HG02852 (cell line): ENCODE results near the gene RFNG.

ENCODE experiments used
- ATAC-seq: cut with Tn5 transposase; IDR thresholded peaks from one replicate; pipeline ENCODE4 v1.9.1; 2021; ENCODE audit warnings: mild to moderate bottlenecking, moderate library complexity; ENCODE audit not compliant: unreplicated experiment

RFNG gene

GRCh38 chr17:82059272-82060000 lies 7.8 kb upstream of the RFNG start:
- ATAC-seq = no peak

- ATAC-seq = no peak
These were observed 7.2 kb upstream of the RFNG start for GRCh38 chr17:82058855-82059249.

- no peak for ATAC-seq
These were observed 6.7 kb upstream of the RFNG start for GRCh38 chr17:82058230-82058854.

GRCh38 chr17:82056729-82057621 lies 5.4 kb upstream of the RFNG start:
- ATAC-seq = no peak

GRCh38 chr17:82055965-82056728 lies 4.5 kb upstream of the RFNG start:
- no peak for ATAC-seq

GRCh38 chr17:82055023-82055964 lies 3.7 kb upstream of the RFNG start:
- no peak for ATAC-seq

GRCh38 chr17:82054351-82055022 lies 2.9 kb upstream of the RFNG start:
- no peak for ATAC-seq

- ATAC-seq = no peak
These were observed 2.1 kb upstream of the RFNG start for GRCh38 chr17:82053556-82054263.

GRCh38 chr17:82053130-82053529 lies 1.5 kb upstream of the RFNG start:
- no peak for ATAC-seq

GRCh38 chr17:82052638-82053059 lies 1.0 kb upstream of the RFNG start:
- ATAC-seq = no peak

GRCh38 chr17:82050761-82051641 lies 610 bp downstream of the RFNG start:
- no peak for ATAC-seq

GRCh38 chr17:82050152-82050760 lies 1.4 kb downstream of the RFNG start:
- ATAC-seq = no peak

GRCh38 chr17:82049521-82049971 lies 2.1 kb downstream of the RFNG start:
- ATAC-seq = no peak

- no peak for ATAC-seq
These were observed 2.5 kb downstream of the RFNG start for GRCh38 chr17:82049106-82049505.

- no peak for ATAC-seq
These were observed 3.0 kb downstream of the RFNG start for GRCh38 chr17:82048571-82048971.

- ATAC-seq = no peak
These were observed 3.6 kb downstream of the RFNG start for GRCh38 chr17:82047914-82048570.

GRCh38 chr17:82047379-82047778 lies 4.2 kb downstream of the RFNG start:
- ATAC-seq = no peak
